Trophoblast cell (in vitro differentiated cells and primary cell): Measurements from ENCODE around the gene CAPN1.

Experiments
- DNase-seq, 2 donors: peaks; one replicate each; pipeline ENCODE4 v3.0.0-alpha.2; 2016
- H2AFZ ChIP-seq: 2 replicates; pipeline ENCODE4 v1.6.1; 2013; ENCODE audit warnings: low read length, moderate library complexity, mild to moderate bottlenecking; ENCODE audit not compliant: insufficient read depth, poor library complexity
- H2AK5ac ChIP-seq: 2 replicates; pipeline ENCODE4 v1.6.1; 2013; ENCODE audit warnings: mild to moderate bottlenecking, low read length
- H2BK120ac ChIP-seq: 2 replicates; pipeline ENCODE4 v1.6.1; 2013; ENCODE audit warnings: low read length, mild to moderate bottlenecking, moderate library complexity; ENCODE audit not compliant: insufficient read depth, poor library complexity
- H2BK12ac ChIP-seq: 2 replicates; pipeline ENCODE4 v1.6.1; 2013; ENCODE audit warnings: mild to moderate bottlenecking, low read length, moderate library complexity
- H2BK5ac ChIP-seq: 2 replicates; pipeline ENCODE4 v1.6.1; 2013; ENCODE audit warnings: low read length, low read depth, moderate library complexity, mild to moderate bottlenecking; ENCODE audit not compliant: poor library complexity
- H3K14ac ChIP-seq: 2 replicates; pipeline ENCODE4 v1.6.1; 2013; ENCODE audit warnings: mild to moderate bottlenecking, low read length
- H3K18ac ChIP-seq: 2 replicates; pipeline ENCODE4 v1.6.1; 2013; ENCODE audit warnings: mild to moderate bottlenecking, low read length
- H3K23ac ChIP-seq: 2 replicates; pipeline ENCODE4 v1.6.1; 2013; ENCODE audit warnings: low read length
- H3K27ac ChIP-seq: 2 replicates; pipeline ENCODE4 v1.5.1; 2013; ENCODE audit warnings: low read depth, mild to moderate bottlenecking, inconsistent platforms, low read length, moderate library complexity
- H3K27me3 ChIP-seq: 2 replicates; pipeline ENCODE4 v1.6.1; 2013; ENCODE audit warnings: inconsistent platforms, mild to moderate bottlenecking, low read length, moderate library complexity; ENCODE audit not compliant: insufficient read depth
- H3K36me3 ChIP-seq, 2 experiments: 1 replicate in 1 of 2; 2 replicates in 1 of 2; pipeline ENCODE4 v1.6.1; 2013; ENCODE audit warnings: low read length in 2 of 2, mild to moderate bottlenecking in 2 of 2, moderate library complexity in 1 of 2; ENCODE audit not compliant: insufficient read depth in 2 of 2, control insufficient read depth in 1 of 2
- H3K4ac ChIP-seq: 2 replicates; pipeline ENCODE4 v1.6.1; 2013; ENCODE audit warnings: low read depth, mild to moderate bottlenecking, low read length, moderate library complexity
- H3K4me1 ChIP-seq, 2 experiments: 1 replicate in 1 of 2; 2 replicates in 1 of 2; pipeline ENCODE4 v1.6.1; 2013; ENCODE audit warnings: low read length in 2 of 2, mild to moderate bottlenecking in 2 of 2, moderate library complexity in 1 of 2; ENCODE audit not compliant: insufficient read depth in 2 of 2, control insufficient read depth in 1 of 2
- H3K4me2 ChIP-seq: 2 replicates; pipeline ENCODE4 v1.6.1; 2013; ENCODE audit warnings: inconsistent platforms, mild to moderate bottlenecking, low read length, moderate library complexity
- H3K4me3 ChIP-seq: 2 replicates; pipeline ENCODE4 v1.5.1; 2013; ENCODE audit warnings: mild to moderate bottlenecking, low read depth, low read length, inconsistent platforms
- H3K79me1 ChIP-seq: one replicate; pipeline ENCODE4 v1.6.1; 2013; ENCODE audit warnings: low read length
- H3K79me2 ChIP-seq: 2 replicates; pipeline ENCODE4 v1.6.1; 2013; ENCODE audit warnings: low read length, mild to moderate bottlenecking; ENCODE audit not compliant: control insufficient read depth, insufficient read depth, poor library complexity
- H3K9ac ChIP-seq: 2 replicates; pipeline ENCODE4 v1.6.1; 2013; ENCODE audit warnings: mild to moderate bottlenecking, low read length
- H3K9me3 ChIP-seq: 2 replicates; pipeline ENCODE4 v1.6.1; 2013; ENCODE audit warnings: low read depth, mild to moderate bottlenecking, control low read depth, inconsistent platforms, low read length; ENCODE audit not compliant: insufficient read depth
- H4K12ac ChIP-seq: 2 replicates; pipeline ENCODE4 v1.6.1; 2013; ENCODE audit warnings: low read depth, mild to moderate bottlenecking, low read length, moderate library complexity
- H4K8ac ChIP-seq: 2 replicates; pipeline ENCODE4 v1.6.1; 2013; ENCODE audit warnings: low read depth, mild to moderate bottlenecking, low read length, moderate library complexity
- H4K91ac ChIP-seq: one replicate; pipeline ENCODE4 v1.6.1; 2013; ENCODE audit warnings: low read depth, mild to moderate bottlenecking, low read length, moderate library complexity
- WGBS: extraction: QIAGEN DNeasy Blood & Tissue Kit; methylation state at CpG from one replicate; pipeline ENCODE4 v1.1.7; 2013; ENCODE audit warnings: missing lambda C conversion rate; ENCODE audit not compliant: insufficient read length, insufficient coverage; ENCODE audit errors: extremely low coverage; 5-methylcytosine and 5-hydroxymethylcytosine counted together

Gene CAPN1

DNA sequence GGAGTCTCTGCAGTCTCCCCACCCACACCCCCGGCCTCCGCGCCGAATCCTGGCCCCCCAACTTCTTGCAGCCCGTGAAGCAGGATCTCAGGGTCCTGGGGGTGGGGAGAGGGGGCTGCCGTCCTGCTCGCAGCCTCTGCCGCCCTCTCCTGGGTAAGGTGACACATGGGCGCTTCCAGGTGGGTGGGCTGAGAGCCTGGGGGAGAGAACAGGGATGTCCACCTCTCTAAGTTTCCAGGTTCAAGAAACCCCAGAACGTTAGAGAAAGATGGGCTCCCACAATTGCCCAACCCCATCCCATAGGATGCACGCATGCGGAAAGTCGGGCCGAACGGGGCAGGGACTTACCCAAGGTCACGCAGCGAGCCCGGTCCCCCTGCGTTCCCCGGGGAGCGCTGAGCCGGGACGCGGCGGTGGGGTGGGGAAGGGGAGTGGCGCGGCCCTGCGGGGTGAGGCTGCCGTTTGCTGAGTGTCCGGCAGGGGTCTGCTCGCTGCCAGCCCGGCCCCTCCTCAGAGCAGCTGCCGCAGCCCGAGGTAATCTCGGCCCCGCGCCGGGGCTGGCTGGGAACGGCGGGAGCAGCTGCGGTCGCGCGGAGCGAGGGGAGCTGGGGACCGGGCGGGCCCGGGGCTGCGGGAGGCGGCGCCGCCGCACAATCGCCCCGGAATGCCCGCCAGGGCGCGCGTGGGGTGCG is 705 bp upstream of the CAPN1 start:
- Histone ChIP-seq H3K4me3 (peak overlapping the region; percentile 85), H3K79me2 (peaks cover 19% of the 10 kb centered on the region), H3K14ac (peak overlapping the region; percentile 52), H3K23ac (no peak overlapping the region), H4K12ac (peak overlapping the region; percentile 89), H4K91ac (peak overlapping the region; percentile 93), H3K36me3 (peaks cover 17% of the 10 kb centered on the region in 2 experiments), H2AK5ac (no peak overlapping the region), H4K8ac (peak overlapping the region; percentile 70), H3K4me1 (peaks cover 13 to 24% of the 10 kb centered on the region in 2 experiments), H2BK120ac (peak overlapping the region; percentile 76), H2BK5ac (peak overlapping the region; percentile 83), H2BK12ac (no peak overlapping the region), H3K18ac (peak overlapping the region; percentile 82), H2AFZ (peak overlapping the region; percentile 61), H3K9me3 (no peaks in the 10 kb centered on the region), H3K4ac (peak overlapping the region; percentile 49), H3K27me3 (no peaks in the 10 kb centered on the region), H3K79me1 (peaks cover 20% of the 10 kb centered on the region), H3K27ac (peak overlapping the region; percentile 74), H3K9ac (peak overlapping the region; percentile 55), H3K4me2 (peak overlapping the region; percentile 80)
- WGBS, result no CpG with 5 or more reads among the region's 60 CpGs
- peak; percentile 54 to 63 for DNase-seq

DNA sequence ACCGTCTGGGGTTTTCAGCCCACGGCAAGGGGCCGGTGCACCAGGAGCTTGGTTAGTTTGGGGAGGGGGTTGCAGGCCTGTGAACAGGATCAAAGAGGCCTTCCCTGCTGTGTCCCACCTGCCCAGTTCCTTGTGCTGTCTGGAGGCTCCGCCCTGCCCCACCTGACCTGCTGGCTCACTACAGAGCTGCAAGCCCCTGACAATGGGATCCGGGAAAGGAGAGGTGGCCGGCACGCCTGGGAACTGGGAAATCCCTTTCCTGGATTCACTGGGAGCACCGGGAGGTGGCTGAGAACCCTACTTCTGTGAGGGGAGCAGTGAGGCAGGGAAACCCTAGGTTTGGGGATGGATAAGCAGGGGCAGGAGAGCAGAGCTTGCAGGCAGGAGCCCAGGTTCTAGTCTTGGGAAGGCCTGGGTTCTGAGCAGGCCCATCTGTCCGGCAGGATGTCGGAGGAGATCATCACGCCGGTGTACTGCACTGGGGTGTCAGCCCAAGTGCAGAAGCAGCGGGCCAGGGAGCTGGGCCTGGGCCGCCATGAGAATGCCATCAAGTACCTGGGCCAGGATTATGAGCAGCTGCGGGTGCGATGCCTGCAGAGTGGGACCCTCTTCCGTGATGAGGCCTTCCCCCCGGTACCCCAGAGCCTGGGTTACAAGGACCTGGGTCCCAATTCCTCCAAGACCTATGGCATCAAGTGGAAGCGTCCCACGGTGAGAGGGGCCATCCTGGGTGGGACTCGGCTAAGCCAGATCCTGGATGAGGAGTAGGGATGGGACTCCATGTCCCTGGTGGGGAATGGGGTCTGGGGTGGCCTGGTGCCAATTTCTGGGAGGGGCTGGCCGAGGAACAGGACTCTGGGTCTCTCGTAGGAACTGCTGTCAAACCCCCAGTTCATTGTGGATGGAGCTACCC is 786 bp downstream of the CAPN1 start:
- Histone ChIP-seq H3K4me2 (peak overlapping the region; percentile 77), H3K4ac (peak overlapping the region; percentile 100), H3K4me1 (peaks cover 13 to 24% of the 10 kb centered on the region in 2 experiments), H4K12ac (peak overlapping the region; percentile 93), H2AK5ac (peak overlapping the region; percentile 88), H3K14ac (peak overlapping the region; percentile 100), H3K79me2 (peaks cover 19% of the 10 kb centered on the region), H3K4me3 (peak overlapping the region; percentile 85), H2BK5ac (peak overlapping the region; percentile 93), H3K27me3 (no peaks in the 10 kb centered on the region), H3K36me3 (peaks cover 31 to 32% of the 10 kb centered on the region in 2 experiments), H2BK12ac (peak overlapping the region; percentile 76), H4K91ac (peak overlapping the region; percentile 100), H2BK120ac (peak overlapping the region; percentile 94), H3K79me1 (peaks cover 20% of the 10 kb centered on the region), H3K9ac (peak overlapping the region; percentile 96), H3K9me3 (no peaks in the 10 kb centered on the region), H3K27ac (peak overlapping the region; percentile 93), H3K18ac (peak overlapping the region; percentile 100), H3K23ac (no peak overlapping the region), H4K8ac (peak overlapping the region; percentile 97), H2AFZ (peak overlapping the region; percentile 82)
- WGBS, result no CpG with 5 or more reads among the region's 23 CpGs
- peak; percentile 19 to 46 for DNase-seq

DNA sequence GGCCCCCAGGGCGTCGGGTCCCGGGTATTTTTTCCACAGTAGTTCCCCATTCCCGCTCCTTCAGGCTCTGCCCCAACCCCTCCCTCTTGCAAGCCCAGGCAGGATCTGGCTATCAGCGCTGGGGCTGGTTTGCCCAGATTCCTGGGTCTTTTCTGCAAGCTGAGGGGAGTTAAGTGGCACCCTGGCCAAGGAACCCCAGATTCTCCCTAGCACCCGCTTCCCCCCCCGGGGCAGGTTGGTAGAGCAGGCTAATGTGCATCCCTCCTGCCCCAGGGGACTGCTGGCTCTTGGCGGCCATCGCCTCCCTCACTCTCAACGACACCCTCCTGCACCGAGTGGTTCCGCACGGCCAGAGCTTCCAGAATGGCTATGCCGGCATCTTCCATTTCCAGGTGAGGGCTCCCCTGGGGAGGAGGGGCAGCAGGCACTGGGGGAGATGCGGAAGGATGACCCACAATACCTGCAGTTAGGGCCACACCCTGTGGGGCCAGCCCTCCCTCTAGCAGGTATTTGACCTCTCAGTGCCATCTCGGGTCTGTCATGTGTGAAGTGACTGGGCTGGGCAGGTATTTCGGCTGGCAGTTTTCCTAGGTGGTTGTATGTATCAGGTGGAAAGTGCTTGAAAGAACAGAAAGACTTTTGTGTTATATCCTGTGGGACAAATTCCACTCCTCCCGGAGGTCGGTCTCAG is 1.6 kb downstream of the CAPN1 start:
- Histone ChIP-seq H3K79me1 (peaks cover 20% of the 10 kb centered on the region), H2BK120ac (no peak overlapping the region), H4K8ac (peak overlapping the region; percentile 6), H3K23ac (no peak overlapping the region), H3K9ac (no peak overlapping the region), H3K14ac (peak overlapping the region; percentile 35), H3K36me3 (peaks cover 38 to 39% of the 10 kb centered on the region in 2 experiments), H2AFZ (no peak overlapping the region), H3K4ac (peak overlapping the region; percentile 11), H3K18ac (peak overlapping the region; percentile 100), H3K9me3 (no peaks in the 10 kb centered on the region), H2AK5ac (peak overlapping the region; percentile 60), H2BK12ac (no peak overlapping the region), H3K4me3 (no peak overlapping the region), H3K4me1 (peaks cover 13 to 24% of the 10 kb centered on the region in 2 experiments), H3K4me2 (peak overlapping the region; percentile 77), H2BK5ac (no peak overlapping the region), H3K27ac (peak overlapping the region; percentile 5), H4K91ac (peak overlapping the region; percentile 25), H3K79me2 (peaks cover 19% of the 10 kb centered on the region), H4K12ac (no peak overlapping the region), H3K27me3 (no peaks in the 10 kb centered on the region)
- peak; percentile 38 to 55 for DNase-seq
- no CpG with 5 or more reads among the region's 19 CpGs for WGBS

DNA sequence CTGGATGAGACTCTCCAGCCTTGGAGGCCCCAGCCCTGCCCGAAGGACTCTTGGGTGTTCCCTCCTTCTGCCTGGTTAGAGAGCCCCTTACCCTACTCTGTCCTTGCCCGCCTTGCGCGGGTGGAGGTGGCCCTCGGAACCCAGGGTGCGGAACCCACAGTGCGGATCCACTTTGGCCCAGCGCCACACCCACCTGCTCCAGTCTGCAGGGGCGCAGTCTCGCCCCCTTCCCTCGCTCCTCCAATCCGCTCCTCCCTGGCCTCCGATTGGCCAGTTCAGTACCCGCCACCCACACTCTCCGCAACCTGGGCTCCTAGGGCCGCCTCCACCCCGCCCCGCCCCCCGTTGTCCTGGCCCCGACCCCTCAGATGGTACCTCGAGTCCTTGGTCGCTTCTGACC is 2.4 kb downstream of the CAPN1 start:
- H3K79me2 ChIP-seq, result peaks cover 19% of the 10 kb centered on the region
- H3K14ac ChIP-seq, result no peak overlapping the region
- H2BK5ac ChIP-seq, result no peak overlapping the region
- no CpG with 5 or more reads among the region's 22 CpGs for WGBS
- H3K36me3 ChIP-seq, result peaks cover 45 to 47% of the 10 kb centered on the region in 2 experiments
- peaks cover 20% of the 10 kb centered on the region for H3K79me1 ChIP-seq
- no peak for DNase-seq
- H3K9ac ChIP-seq, result no peak overlapping the region
- no peak overlapping the region for H3K23ac ChIP-seq
- peak overlapping the region; percentile 53 for H3K4ac ChIP-seq
- peaks cover 2% of the 10 kb centered on the region for H3K9me3 ChIP-seq
- H4K8ac ChIP-seq, result no peak overlapping the region
- H2AFZ ChIP-seq, result no peak overlapping the region
- H2BK120ac ChIP-seq, result no peak overlapping the region
- no peak overlapping the region for H3K4me3 ChIP-seq
- H3K4me1 ChIP-seq, result peaks cover 13 to 24% of the 10 kb centered on the region in 2 experiments
- no peak overlapping the region for H4K12ac ChIP-seq
- H3K27ac ChIP-seq, result no peak overlapping the region
- H2BK12ac ChIP-seq, result peak overlapping the region; percentile 6
- H3K18ac ChIP-seq, result no peak overlapping the region
- H2AK5ac ChIP-seq, result no peak overlapping the region
- no peak overlapping the region for H4K91ac ChIP-seq
- no peak overlapping the region for H3K4me2 ChIP-seq
- no peaks in the 10 kb centered on the region for H3K27me3 ChIP-seq
